Adrenal gland (tissue), 5 donors: ENCODE measurements around the gene MED13.

Experiments
- CTCF ChIP-seq, 6 experiments: fragments of 450-650 bp in 4 of 6; fragments of 200-600 bp in 2 of 6; sonication (generic) in 1 of 6; IDR thresholded peaks; 1 replicate in 5 of 6; 2 replicates in 1 of 6; pipeline versions ENCODE4 v1.5.1 to v1.8.0; 2016 to 2021; ENCODE audit warnings: antibody characterized with exemption in 6 of 6, mild to moderate bottlenecking in 2 of 6, moderate library complexity in 1 of 6
- POLR2A ChIP-seq, 2 donors: fragments of 450-650 bp; IDR thresholded peaks; one replicate each; pipeline ENCODE4 v1.6.1; 2017; ENCODE audit warnings: antibody characterized with exemption in 2 of 2, mild to moderate bottlenecking in 2 of 2, moderate library complexity in 1 of 2
- donor health status: DM: no; HTN: no; CAD: no.

GRCh38 chr17:61967729-61968128, 97.3 kb downstream of the MED13 start:
- TF ChIP-seq CTCF (IDR thresholded peaks at IDR 0.05): no peak
- TF ChIP-seq POLR2A (IDR thresholded peaks at IDR 0.05): no peak
